Suprapubic skin (tissue), 4 donors: ENCODE data around the gene FOSB. TPM values are rescaled to one million over a fixed set of nuclear protein-coding genes. Genes with fewer than 3 reads are reported as not detected.

Experiments used
- DNase-seq, 2 donors: peaks; one replicate each; pipeline ENCODE4 v3.0.0-alpha.2; 2019; ENCODE audit warnings: low spot score in 2 of 2
- H3K27ac ChIP-seq: fragments of 200-600 bp; sonication (generic); one replicate; pipeline ENCODE4 v1.5.1; 2019
- H3K27me3 ChIP-seq: fragments of 200-600 bp; sonication (generic); one replicate; pipeline ENCODE4 v1.5.1; 2019
- H3K36me3 ChIP-seq: fragments of 200-600 bp; sonication (generic); one replicate; pipeline ENCODE4 v1.5.1; 2019
- H3K4me1 ChIP-seq: fragments of 200-600 bp; sonication (generic); one replicate; pipeline ENCODE4 v1.5.1; 2019
- H3K4me3 ChIP-seq: fragments of 200-600 bp; sonication (generic); one replicate; pipeline ENCODE4 v1.5.1; 2019; ENCODE audit warnings: mild to moderate bottlenecking
- H3K9me3 ChIP-seq: fragments of 200-600 bp; sonication (generic); one replicate; pipeline ENCODE4 v1.5.1; 2019
- EP300 ChIP-seq: sonication (generic); formaldehyde crosslinking; IDR thresholded peaks from one replicate; pipeline ENCODE4 v1.6.1; 2017; ENCODE audit warnings: antibody characterized with exemption
- POLR2A ChIP-seq, 2 donors: fragments of 450-650 bp; IDR thresholded peaks; one replicate each; pipeline ENCODE4 v1.6.1; 2017; ENCODE audit warnings: antibody characterized with exemption in 2 of 2, mild to moderate bottlenecking in 2 of 2, moderate library complexity in 2 of 2
- POLR2AphosphoS5 ChIP-seq, 3 donors: sonication (generic); formaldehyde crosslinking; IDR thresholded peaks; one replicate each; pipeline ENCODE4 v1.6.1; 2017; ENCODE audit warnings: antibody characterized with exemption in 3 of 3
- WGBS: methylation state at CpG from one replicate; pipeline ENCODE4 v1.1.5; 2018; 5-methylcytosine and 5-hydroxymethylcytosine counted together
- total RNA-seq, 4 donors: library from RNA; depleted of rRNA; stranded (reverse); fragments of >200 nt; gene quantifications; one replicate each; pipeline ENCODE4 v1.1.0, GENCODE V29; 2016
- TF ChIP-seq, protein P1 (sequence below), 2 donors: fragments of 200-600 bp in 1 of 2; fragments of 450-650 bp in 1 of 2; sonication (generic) in 1 of 2; IDR thresholded peaks; one replicate each; pipeline ENCODE4 v1.5.1; 2016 to 2019; ENCODE audit warnings: antibody characterized with exemption in 2 of 2, mild to moderate bottlenecking in 1 of 2, moderate library complexity in 1 of 2

The FOSB gene
- total RNA-seq, 4 donors from 2014 or later = 326 to 676 (median 518) TPM

DNA sequence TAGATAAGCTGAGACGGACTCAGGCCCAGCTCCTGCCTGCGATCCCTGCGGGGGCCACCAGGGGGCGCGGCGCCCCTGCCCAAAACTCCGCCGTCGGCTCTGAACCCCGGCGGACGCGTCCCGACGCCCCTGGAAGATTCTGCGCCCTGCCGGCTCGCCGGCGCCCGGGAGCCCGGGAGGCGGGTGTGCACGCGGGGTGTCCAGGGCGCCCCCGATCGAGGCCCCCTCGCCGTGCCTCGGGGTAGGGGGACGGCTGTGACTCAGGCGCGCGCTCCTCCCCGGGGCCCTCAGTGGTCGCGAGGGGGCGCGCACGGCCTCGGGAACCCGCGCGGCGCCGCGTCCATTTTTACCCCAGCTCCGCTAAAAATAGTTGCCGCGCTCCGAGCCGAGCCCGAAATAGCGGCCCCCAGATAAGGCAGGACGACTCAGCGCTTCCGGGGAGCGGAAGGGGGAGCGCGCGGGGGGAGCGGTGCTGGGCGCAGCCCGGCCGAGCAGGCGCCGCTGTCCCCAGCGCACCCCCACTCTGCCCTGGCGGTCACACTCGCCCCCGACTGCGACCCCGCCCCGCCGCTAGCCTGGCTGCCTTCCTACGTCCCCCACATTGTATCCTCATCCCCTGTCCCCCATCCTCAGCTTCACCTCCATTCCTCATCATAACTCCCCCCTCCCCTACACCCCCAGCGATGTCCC, 28.1 kb upstream of the FOSB start:
- WGBS = under 1% methylated on average over 47 of the region's 78 CpGs
- no peaks in the 10 kb centered on the region for H3K9me3 ChIP-seq
- TF ChIP-seq POLR2AphosphoS5 (IDR thresholded peaks at IDR 0.05) = peak in 1 of 3 donors; percentile 44
- TF ChIP-seq EP300 = no peak
- TF ChIP-seq, protein P1, sequence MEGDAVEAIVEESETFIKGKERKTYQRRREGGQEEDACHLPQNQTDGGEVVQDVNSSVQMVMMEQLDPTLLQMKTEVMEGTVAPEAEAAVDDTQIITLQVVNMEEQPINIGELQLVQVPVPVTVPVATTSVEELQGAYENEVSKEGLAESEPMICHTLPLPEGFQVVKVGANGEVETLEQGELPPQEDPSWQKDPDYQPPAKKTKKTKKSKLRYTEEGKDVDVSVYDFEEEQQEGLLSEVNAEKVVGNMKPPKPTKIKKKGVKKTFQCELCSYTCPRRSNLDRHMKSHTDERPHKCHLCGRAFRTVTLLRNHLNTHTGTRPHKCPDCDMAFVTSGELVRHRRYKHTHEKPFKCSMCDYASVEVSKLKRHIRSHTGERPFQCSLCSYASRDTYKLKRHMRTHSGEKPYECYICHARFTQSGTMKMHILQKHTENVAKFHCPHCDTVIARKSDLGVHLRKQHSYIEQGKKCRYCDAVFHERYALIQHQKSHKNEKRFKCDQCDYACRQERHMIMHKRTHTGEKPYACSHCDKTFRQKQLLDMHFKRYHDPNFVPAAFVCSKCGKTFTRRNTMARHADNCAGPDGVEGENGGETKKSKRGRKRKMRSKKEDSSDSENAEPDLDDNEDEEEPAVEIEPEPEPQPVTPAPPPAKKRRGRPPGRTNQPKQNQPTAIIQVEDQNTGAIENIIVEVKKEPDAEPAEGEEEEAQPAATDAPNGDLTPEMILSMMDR (IDR thresholded peaks at IDR 0.05) = peak; percentile 99
- TF ChIP-seq POLR2A (IDR thresholded peaks at IDR 0.05) = no peak
- H3K27ac ChIP-seq = peak overlapping the region; percentile 91
- H3K4me3 ChIP-seq = peak overlapping the region; percentile 83
- H3K36me3 ChIP-seq = no peaks in the 10 kb centered on the region
- no peaks in the 10 kb centered on the region for H3K27me3 ChIP-seq
- peak in 1 of 2 donors; percentile 88 for DNase-seq
- H3K4me1 ChIP-seq = peaks cover 40% of the 10 kb centered on the region

DNA sequence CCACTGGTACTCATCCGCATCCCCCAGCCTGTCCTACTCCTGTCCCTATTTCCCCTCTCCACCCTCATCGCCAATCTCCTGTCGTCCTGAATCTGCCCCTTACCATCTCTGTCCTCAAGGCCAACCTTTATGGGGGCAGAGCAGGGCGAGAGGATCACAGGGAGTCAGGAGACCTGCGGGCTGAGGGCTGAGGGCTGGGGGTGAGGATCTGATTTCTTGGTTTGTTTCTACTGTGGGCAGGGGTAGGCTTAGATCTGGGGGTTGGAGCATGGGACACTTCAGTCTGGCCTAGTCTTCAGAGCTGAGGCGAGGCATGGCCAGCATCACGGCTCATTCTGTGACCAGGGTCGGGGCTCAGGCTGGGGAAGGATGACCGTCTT, 27.5 kb upstream of the FOSB start:
- WGBS = 61% methylated on average over 9 of the region's 9 CpGs
- no peaks in the 10 kb centered on the region for H3K36me3 ChIP-seq
- no peaks in the 10 kb centered on the region for H3K27me3 ChIP-seq
- peak overlapping the region; percentile 91 for H3K27ac ChIP-seq
- peaks cover 45% of the 10 kb centered on the region for H3K4me1 ChIP-seq
- no peaks in the 10 kb centered on the region for H3K9me3 ChIP-seq
- DNase-seq = no peak
- peak overlapping the region; percentile 83 for H3K4me3 ChIP-seq
- TF ChIP-seq, protein P1 (IDR thresholded peaks at IDR 0.05) = no peak
- TF ChIP-seq POLR2A (IDR thresholded peaks at IDR 0.05) = no peak
- TF ChIP-seq POLR2AphosphoS5 (IDR thresholded peaks at IDR 0.05) = no peak
- no peak for TF ChIP-seq EP300

DNA sequence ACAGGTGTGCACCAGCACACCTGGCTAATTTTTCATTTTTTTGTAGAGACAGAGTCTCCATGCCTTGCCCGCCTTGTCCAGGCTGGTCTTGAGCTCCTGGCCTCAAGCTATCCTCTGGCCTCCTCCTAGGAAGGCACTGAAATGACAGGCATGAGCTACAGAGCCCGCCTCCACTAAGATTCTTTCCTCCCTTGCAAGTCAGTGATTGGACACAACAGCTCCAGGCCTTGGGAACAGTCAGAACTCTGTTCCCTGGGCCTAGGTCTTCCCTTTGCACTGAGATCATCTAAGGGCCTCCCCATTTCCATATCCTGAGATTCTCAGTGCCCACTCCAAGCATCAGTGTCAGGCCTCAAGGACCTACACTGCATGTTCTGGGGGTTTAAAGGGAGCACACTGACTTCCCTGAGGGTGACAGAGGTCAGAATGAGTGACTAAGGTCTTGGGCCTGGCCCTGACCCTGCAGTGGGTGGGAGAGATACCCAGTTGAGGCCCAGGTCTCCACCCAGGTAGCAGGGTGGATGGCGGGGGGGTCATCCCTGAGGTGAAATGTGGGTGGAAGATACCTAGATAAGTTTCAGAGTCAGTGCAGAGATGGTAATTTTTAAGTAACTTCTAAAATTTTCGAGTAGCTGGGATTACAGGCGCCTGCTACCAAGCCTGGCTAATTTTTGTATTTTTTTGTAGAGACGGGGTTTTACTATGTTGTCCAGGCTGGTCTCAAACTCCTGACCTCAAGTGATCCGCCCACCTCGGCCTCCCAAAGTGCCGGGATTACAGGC, 26.7 kb upstream of the FOSB start:
- Histone ChIP-seq H3K27ac (peak overlapping the region; percentile 91), H3K9me3 (no peaks in the 10 kb centered on the region), H3K36me3 (no peaks in the 10 kb centered on the region), H3K4me1 (peaks cover 53% of the 10 kb centered on the region), H3K4me3 (no peak overlapping the region), H3K27me3 (no peaks in the 10 kb centered on the region)
- no peak for DNase-seq
- no peak for TF ChIP-seq POLR2A (IDR thresholded peaks at IDR 0.05)
- TF ChIP-seq, protein P1 (IDR thresholded peaks at IDR 0.05) = no peak
- TF ChIP-seq POLR2AphosphoS5 (IDR thresholded peaks at IDR 0.05) = no peak
- TF ChIP-seq EP300 = no peak
- WGBS = 82% methylated on average over 9 of the region's 9 CpGs

DNA sequence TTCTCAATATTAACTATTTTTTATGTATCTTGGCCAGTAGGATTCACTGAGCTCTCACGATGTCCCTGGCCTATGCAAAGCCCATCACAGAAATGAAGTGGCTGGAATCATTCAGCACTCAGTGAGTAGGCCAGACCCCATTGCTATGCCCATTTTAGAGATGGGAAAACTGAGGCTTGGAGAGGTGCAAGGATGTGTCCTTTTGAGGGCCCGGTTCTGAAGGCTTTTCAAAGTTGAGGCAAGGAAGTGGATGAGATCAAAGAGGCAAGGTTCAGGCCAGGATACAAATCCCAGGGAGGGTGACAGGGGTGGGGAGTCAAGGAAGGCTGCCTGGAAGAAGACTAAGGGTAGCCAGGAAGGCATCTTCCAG, 25.4 kb upstream of the FOSB start:
- Histone ChIP-seq H3K27me3 (no peaks in the 10 kb centered on the region), H3K27ac (peak overlapping the region; percentile 96), H3K9me3 (no peaks in the 10 kb centered on the region), H3K4me1 (peaks cover 65% of the 10 kb centered on the region), H3K4me3 (no peak overlapping the region), H3K36me3 (no peaks in the 10 kb centered on the region)
- WGBS = 88% methylated on average over 2 of the region's 2 CpGs
- no peak for DNase-seq
- TF ChIP-seq EP300 = no peak
- TF ChIP-seq POLR2A (IDR thresholded peaks at IDR 0.05) = no peak
- TF ChIP-seq POLR2AphosphoS5 (IDR thresholded peaks at IDR 0.05) = no peak
- TF ChIP-seq, protein P1 (IDR thresholded peaks at IDR 0.05) = no peak

DNA sequence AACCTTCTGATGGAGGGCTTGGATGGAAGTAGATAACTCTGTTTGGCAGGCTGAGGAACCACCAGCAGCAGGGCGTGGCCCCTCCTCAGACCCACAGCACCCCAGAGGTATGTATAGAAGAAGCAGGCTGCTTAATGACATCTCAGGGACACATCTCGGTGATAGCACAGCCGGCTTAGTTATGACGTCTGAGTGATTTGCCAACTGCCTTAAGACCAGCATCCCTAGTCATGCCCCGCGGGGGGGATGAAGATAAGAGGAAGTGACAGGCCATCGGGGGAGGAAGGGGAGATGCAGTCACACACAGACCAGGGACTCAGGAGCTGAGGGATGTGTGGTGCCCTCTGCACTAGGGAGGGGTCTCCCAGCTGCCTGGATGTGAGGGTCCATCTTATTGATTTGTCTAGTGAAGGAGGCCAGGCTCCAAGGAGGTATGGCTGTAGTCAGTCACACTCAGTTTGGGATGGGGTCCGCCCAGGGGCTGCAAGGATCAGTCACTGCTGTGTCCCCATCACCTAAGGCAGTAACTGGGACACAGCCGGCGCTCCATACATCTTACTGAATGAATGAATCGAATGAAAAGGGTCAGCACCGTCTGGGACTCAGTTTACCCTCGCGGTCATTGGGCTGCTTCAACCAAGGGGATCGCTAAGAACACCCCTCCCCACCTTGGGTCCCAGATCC, 24.9 kb upstream of the FOSB start:
- H3K4me1 ChIP-seq = peaks cover 70% of the 10 kb centered on the region
- peak in 1 of 2 donors; percentile 89 for DNase-seq
- H3K27me3 ChIP-seq = no peaks in the 10 kb centered on the region
- no peaks in the 10 kb centered on the region for H3K36me3 ChIP-seq
- H3K27ac ChIP-seq = peak overlapping the region; percentile 96
- peak overlapping the region; percentile 60 for H3K4me3 ChIP-seq
- 21% methylated on average over 7 of the region's 15 CpGs for WGBS
- H3K9me3 ChIP-seq = no peaks in the 10 kb centered on the region
- peak in 1 of 3 donors; percentile 23 for TF ChIP-seq POLR2AphosphoS5 (IDR thresholded peaks at IDR 0.05)
- TF ChIP-seq, protein P1 (IDR thresholded peaks at IDR 0.05) = no peak
